Measurements from ENCODE around the gene SRRM1. TPM values are rescaled to one million over a fixed set of nuclear protein-coding genes. Genes with fewer than 3 reads are reported as not detected.
"Not testable (repeated sequence)": the region's sequence is repeated elsewhere in the genome, so short reads cannot be mapped to it uniquely, and the experiment has no call there.

SRRM1 gene
- total RNA-seq, 1 donor from 2014 or later: 58.8 TPM

GRCh38 chr1:24707687-24708086 lies 64.6 kb downstream of the SRRM1 start:
- intact Hi-C loops (cut with DNase I): no loop called here
- ATAC-seq: no peak
- DNase-seq (ENCODE audit: missing footprints): no peak

- DNase-seq (ENCODE audit: missing footprints): no peak
- ATAC-seq: no peak
- intact Hi-C loops (cut with DNase I): no loop called here
Measured at GRCh38 chr1:24708938-24709337, 65.8 kb downstream of the SRRM1 start.

GRCh38 chr1:24709791-24710441 lies 66.8 kb downstream of the SRRM1 start:
- intact Hi-C loops (cut with DNase I): no loop called here
- DNase-seq (ENCODE audit: missing footprints) (no peak), ATAC-seq (no peak)

- ATAC-seq (no peak), DNase-seq (ENCODE audit: missing footprints) (no peak)
- intact Hi-C loops (cut with DNase I): no loop called here
Measured at GRCh38 chr1:24711329-24711728, 68.2 kb downstream of the SRRM1 start.

GRCh38 chr1:24713176-24713575 lies 70.1 kb downstream of the SRRM1 start:
- DNase-seq (ENCODE audit: missing footprints) (no peak), ATAC-seq (no peak)
- intact Hi-C loops (cut with DNase I): no loop called here

- DNase-seq (ENCODE audit: missing footprints) (no peak), ATAC-seq (no peak)
- intact Hi-C loops (cut with DNase I): no loop called here
Measured at GRCh38 chr1:24713736-24714135, 70.6 kb downstream of the SRRM1 start.

GRCh38 chr1:24714859-24715520 lies 71.9 kb downstream of the SRRM1 start:
- ATAC-seq: no peak
- intact Hi-C loops (cut with DNase I): no loop called here
- no peak for DNase-seq (ENCODE audit: missing footprints)

GRCh38 chr1:24715658-24716057 lies 72.6 kb downstream of the SRRM1 start:
- ATAC-seq: no peak
- intact Hi-C loops (cut with DNase I): no loop called here
- no peak for DNase-seq (ENCODE audit: missing footprints)

GRCh38 chr1:24717887-24718650 lies 75.0 kb downstream of the SRRM1 start:
- ATAC-seq (no peak), DNase-seq (ENCODE audit: missing footprints) (no peak)
- intact Hi-C loops (cut with DNase I): no loop called here

GRCh38 chr1:24720152-24720551 lies 77.0 kb downstream of the SRRM1 start:
- peak; percentile 96 for ATAC-seq
- intact Hi-C loops (cut with DNase I): no loop called here
- DNase-seq (ENCODE audit: missing footprints): peak; percentile 92

- ATAC-seq (no peak), DNase-seq (ENCODE audit: missing footprints) (no peak)
- intact Hi-C loops (cut with DNase I): no loop called here
Measured at GRCh38 chr1:24721533-24721932, 78.4 kb downstream of the SRRM1 start.

GRCh38 chr1:24722073-24723035 lies 79.3 kb downstream of the SRRM1 start:
- DNase-seq (ENCODE audit: missing footprints); intact Hi-C loops (cut with DNase I); ATAC-seq: not testable (repeated sequence)

Other genes with a start within 250 kb of the SRRM1 start
- gene STPG1, start 229.5 kb upstream of the SRRM1 start, total RNA-seq: 6.8 TPM
- gene NIPAL3, start 227.5 kb upstream of the SRRM1 start, total RNA-seq: 30.9 TPM
- 5.9 TPM for gene RCAN3, start 140.5 kb upstream of the SRRM1 start, total RNA-seq
- gene NCMAP, start 87.2 kb upstream of the SRRM1 start, total RNA-seq: 0.22 TPM
- gene CLIC4, start 102.1 kb downstream of the SRRM1 start, total RNA-seq: 406 TPM